Activated CD8-positive, alpha-beta T cell treated with anti-CD3 and anti-CD28 coated beads, Interleukin-2, amount 10 ng/mL, durations not matched to agents 7 days and 5 days (primary cell): Measurements from ENCODE around the gene NTSR1. TPM values are rescaled to one million over a fixed set of nuclear protein-coding genes. Genes with fewer than 3 reads are reported as not detected.

ENCODE experiments used
- ATAC-seq: fragments of 150-1000 bp; cut with Tn5 transposase; one replicate; pipeline ENCODE4 v1.10.0; 2021; ENCODE audit warnings: moderate library complexity
- CTCF ChIA-PET: fragments of 350-600 bp; sonication (Branson Sonifier 250); formaldehyde crosslinking; loops from one replicate; lab custom pipeline; 2021; ENCODE audit warnings: antibody characterized with exemption; lab: Charles Lee
- POLR2A ChIA-PET: fragments of 350-600 bp; sonication (Branson Sonifier 250); formaldehyde crosslinking; loops from one replicate; lab custom pipeline; 2021; ENCODE audit warnings: antibody characterized with exemption; lab: Charles Lee
- DNase-seq: peaks from one replicate; pipeline ENCODE4 v3.0.0-alpha.2; 2020
- H3K27ac Mint-ChIP-seq: one replicate; pipeline ENCODE4 v1.8.0; 2021; ENCODE audit warnings: mild to moderate bottlenecking, mixed read lengths
- H3K27me3 Mint-ChIP-seq: one replicate; pipeline ENCODE4 v1.8.0; 2021; ENCODE audit warnings: low read depth, mixed read lengths
- H3K36me3 Mint-ChIP-seq: one replicate; pipeline ENCODE4 v1.8.0; 2021; ENCODE audit warnings: low read depth, mixed read lengths
- H3K4me1 Mint-ChIP-seq: one replicate; pipeline ENCODE4 v1.8.0; 2021; ENCODE audit warnings: low read depth, mixed read lengths
- H3K4me3 Mint-ChIP-seq: one replicate; pipeline ENCODE4 v1.8.0; 2021; ENCODE audit warnings: mild to moderate bottlenecking, mixed read lengths
- H3K9me3 Mint-ChIP-seq: one replicate; pipeline ENCODE4 v1.8.0; 2022; ENCODE audit warnings: mixed read lengths; ENCODE audit not compliant: insufficient read depth
- total RNA-seq, 2 experiments: library from RNA; stranded (reverse); gene quantifications; one replicate each; pipeline ENCODE4 v1.2.3, GENCODE V29; 2021

The NTSR1 gene
- total RNA-seq, 2 experiments from 2014 or later, result 0.13 to 0.21 TPM

- H3K4me1 Mint-ChIP-seq, result peaks cover 40% of the 10 kb centered on the region
- DNase-seq (no peak), ATAC-seq (no peak)
- ChIA-PET CTCF (interaction anchor here (0.6 to 3.3 kb wide), 37 partner anchors 10 to 409 kb away, joined by 3 to 24 read pairs (median 4); partner anchors contain the start of gene SLCO4A1), POLR2A (interaction anchor here (0.8 to 1.3 kb wide), 2 partner anchors 16 to 175 kb away, joined by 3 to 5 read pairs; no protein-coding TSS in a partner anchor)
- no peaks in the 10 kb centered on the region for H3K9me3 Mint-ChIP-seq
- H3K27me3 Mint-ChIP-seq, result no peaks in the 10 kb centered on the region
- H3K36me3 Mint-ChIP-seq, result no peaks in the 10 kb centered on the region
- no peak overlapping the region for H3K4me3 Mint-ChIP-seq
- peak overlapping the region; percentile 62 for H3K27ac Mint-ChIP-seq
Observed at GRCh38 chr20:62792182-62792939, 83.7 kb downstream of the NTSR1 start.

GRCh38 chr20:62792940-62793756 is 84.5 kb downstream of the NTSR1 start:
- ATAC-seq (no peak), DNase-seq (no peak)
- ChIA-PET CTCF (interaction anchor here (1.0 to 3.3 kb wide), 18 partner anchors 11 to 383 kb away, joined by 3 to 18 read pairs (median 8); no protein-coding TSS in a partner anchor), POLR2A (interaction anchor here (2.4 to 3.1 kb wide), 2 partner anchors 10 to 12 kb away, joined by 7 to 21 read pairs; partner anchors contain the start of gene OGFR)
- Mint-ChIP-seq H3K36me3 (peaks cover 3% of the 10 kb centered on the region), H3K27me3 (no peaks in the 10 kb centered on the region), H3K4me3 (peak overlapping the region; percentile 78), H3K27ac (peak overlapping the region; percentile 90), H3K4me1 (peaks cover 45% of the 10 kb centered on the region), H3K9me3 (no peaks in the 10 kb centered on the region)

GRCh38 chr20:62793757-62794006 is 85.0 kb downstream of the NTSR1 start:
- H3K9me3 Mint-ChIP-seq, result no peaks in the 10 kb centered on the region

GRCh38 chr20:62794007-62794724 is 85.5 kb downstream of the NTSR1 start:
- ChIA-PET POLR2A (interaction anchor here (0.9 to 3.1 kb wide), 14 partner anchors 11 to 492 kb away, joined by 3 to 21 read pairs (median 4); partner anchors contain the start of genes OGFR and SLCO4A1), CTCF (interaction anchor here (0.7 to 1.8 kb wide), 17 partner anchors 9 to 412 kb away, joined by 3 to 9 read pairs (median 4); partner anchors contain the start of genes OGFR and SLCO4A1)
- peak overlapping the region; percentile 90 for H3K27ac Mint-ChIP-seq
- no peaks in the 10 kb centered on the region for H3K27me3 Mint-ChIP-seq
- DNase-seq (peak; percentile 96), ATAC-seq (peak; percentile 79)
- peak overlapping the region; percentile 78 for H3K4me3 Mint-ChIP-seq
- peaks cover 11% of the 10 kb centered on the region for H3K36me3 Mint-ChIP-seq
- H3K9me3 Mint-ChIP-seq, result no peaks in the 10 kb centered on the region
- peaks cover 48% of the 10 kb centered on the region for H3K4me1 Mint-ChIP-seq

More at GRCh38 chr20:62793757-62794006, 85.0 kb downstream of the NTSR1 start:
- H3K27me3 Mint-ChIP-seq, result no peaks in the 10 kb centered on the region
- no peak for DNase-seq
- H3K27ac Mint-ChIP-seq, result peak overlapping the region; percentile 90
- peak overlapping the region; percentile 78 for H3K4me3 Mint-ChIP-seq
- ChIA-PET CTCF (interaction anchor here (0.8 to 1.8 kb wide), 13 partner anchors 10 to 411 kb away, joined by 3 to 9 read pairs (median 5); partner anchors contain the start of genes OGFR and SLCO4A1), POLR2A (interaction anchor here (1.4 to 3.1 kb wide), 4 partner anchors 11 to 492 kb away, joined by 5 to 21 read pairs (median 6); partner anchors contain the start of gene OGFR)
- peaks cover 48% of the 10 kb centered on the region for H3K4me1 Mint-ChIP-seq
- ATAC-seq, result no peak
- H3K36me3 Mint-ChIP-seq, result peaks cover 8% of the 10 kb centered on the region

GRCh38 chr20:62795023-62795761 is 86.6 kb downstream of the NTSR1 start:
- peaks cover 51% of the 10 kb centered on the region for H3K4me1 Mint-ChIP-seq

GRCh38 chr20:62796699-62797491 is 88.3 kb downstream of the NTSR1 start:
- peaks cover 43% of the 10 kb centered on the region for H3K4me1 Mint-ChIP-seq
- no peak for DNase-seq
- H3K9me3 Mint-ChIP-seq, result no peaks in the 10 kb centered on the region
- peak overlapping the region; percentile 81 for H3K27ac Mint-ChIP-seq
- H3K27me3 Mint-ChIP-seq, result no peaks in the 10 kb centered on the region
- POLR2A ChIA-PET, result interaction anchor here (1.0 to 1.4 kb wide), 2 partner anchors 11 to 154 kb away, joined by 3 read pairs; partner anchors contain the start of gene SLCO4A1
- H3K4me3 Mint-ChIP-seq, result peak overlapping the region; percentile 79
- CTCF ChIA-PET, result interaction anchor here (1.0 to 2.4 kb wide), 3 partner anchors 11 to 415 kb away, joined by 3 to 18 read pairs (median 5); no protein-coding TSS in a partner anchor
- no peak for ATAC-seq
- peaks cover 27% of the 10 kb centered on the region for H3K36me3 Mint-ChIP-seq

More at GRCh38 chr20:62795023-62795761, 86.6 kb downstream of the NTSR1 start:
- ChIA-PET POLR2A (interaction anchor here (0.9 to 3.1 kb wide), 14 partner anchors 10 to 493 kb away, joined by 3 to 21 read pairs (median 4); partner anchors contain the start of genes OGFR and SLCO4A1), CTCF (interaction anchor here (1.4 to 1.8 kb wide), 6 partner anchors 11 to 295 kb away, joined by 3 to 9 read pairs (median 6); partner anchors contain the start of gene OGFR)
- H3K36me3 Mint-ChIP-seq, result peaks cover 20% of the 10 kb centered on the region
- H3K27ac Mint-ChIP-seq, result peak overlapping the region; percentile 90
- peak; percentile 23 for ATAC-seq
- H3K9me3 Mint-ChIP-seq, result no peaks in the 10 kb centered on the region
- H3K4me3 Mint-ChIP-seq, result peak overlapping the region; percentile 78
- no peaks in the 10 kb centered on the region for H3K27me3 Mint-ChIP-seq
- peak; percentile 75 for DNase-seq

- Mint-ChIP-seq H3K4me1 (peaks cover 36% of the 10 kb centered on the region), H3K4me3 (peak overlapping the region; percentile 79)
- CTCF ChIA-PET, result interaction anchor here (0.7 to 2.4 kb wide), 2 partner anchors 10 to 129 kb away, joined by 3 to 18 read pairs; no protein-coding TSS in a partner anchor
Observed at GRCh38 chr20:62797671-62798532, 89.3 kb downstream of the NTSR1 start.

GRCh38 chr20:62799036-62799435 is 90.4 kb downstream of the NTSR1 start:
- no peak for ATAC-seq

More at GRCh38 chr20:62797671-62798532, 89.3 kb downstream of the NTSR1 start:
- no peak for DNase-seq
- H3K27me3 Mint-ChIP-seq, result no peaks in the 10 kb centered on the region
- POLR2A ChIA-PET, result interaction anchor here (1.4 kb wide), 1 partner anchor 155 kb away, joined by 3 read pairs; the partner anchor contains the start of gene SLCO4A1
- no peak for ATAC-seq
- H3K36me3 Mint-ChIP-seq, result peaks cover 27% of the 10 kb centered on the region
- H3K9me3 Mint-ChIP-seq, result no peaks in the 10 kb centered on the region
- H3K27ac Mint-ChIP-seq, result peak overlapping the region; percentile 81

GRCh38 chr20:62799459-62799858 is 90.8 kb downstream of the NTSR1 start:
- Mint-ChIP-seq H3K4me1 (peaks cover 40% of the 10 kb centered on the region), H3K9me3 (no peaks in the 10 kb centered on the region), H3K36me3 (peaks cover 27% of the 10 kb centered on the region), H3K27me3 (no peaks in the 10 kb centered on the region), H3K27ac (peak overlapping the region; percentile 9), H3K4me3 (no peak overlapping the region)
- DNase-seq (no peak), ATAC-seq (no peak)
- CTCF ChIA-PET, result no interaction called here
- POLR2A ChIA-PET, result no interaction called here

More at GRCh38 chr20:62799036-62799435, 90.4 kb downstream of the NTSR1 start:
- DNase-seq, result no peak
- Mint-ChIP-seq H3K9me3 (no peaks in the 10 kb centered on the region), H3K36me3 (peaks cover 27% of the 10 kb centered on the region), H3K27me3 (no peaks in the 10 kb centered on the region), H3K4me1 (peaks cover 36% of the 10 kb centered on the region), H3K27ac (no peak overlapping the region), H3K4me3 (no peak overlapping the region)
- CTCF ChIA-PET, result no interaction called here
- POLR2A ChIA-PET, result no interaction called here
